Left ventricle myocardium superior (tissue), 1 donor: Measurements from ENCODE around the gene IZUMO1. TPM values are rescaled to one million over a fixed set of nuclear protein-coding genes. Genes with fewer than 3 reads are reported as not detected.

Experiments used
- ATAC-seq: fragments of 200-7000 bp; cut with Tn5 transposase; one replicate; pipeline ENCODE4 v1.9.1; 2020; ENCODE audit warnings: mild to moderate bottlenecking, moderate library complexity
- DNase-seq: peaks from one replicate; pipeline ENCODE4 v3.0.0-alpha.2; 2020
- intact Hi-C: fragments of 100-400 bp; cut with micrococcal nuclease; formaldehyde crosslinking; loops from one replicate; pipeline ENCODE4 v1.11.0; 2022
- total RNA-seq: library from RNA; stranded (reverse); fragmentation: NEBNext Ultra II Directional; extraction: Animal tissue kit (Norgen Biotek cat#: 25700); gene quantifications from one replicate; pipeline ENCODE4 v1.2.1, GENCODE V29; 2021
- donor health status: DM: no; HTN: yes; CAD: no; lungs with severe emphysema.

IZUMO1 gene
- total RNA-seq, 1 donor from 2014 or later: 1.0 TPM

GRCh38 chr19:48740164-48740972, 6.3 kb downstream of the IZUMO1 start, which contains the start of gene RASIP1:
Gene RASIP1, minus strand, starts transcription at chr19:48740610. Its CDS starts 328 bp downstream, at chr19:48740282.
- DNase-seq: peak; percentile 70
- intact Hi-C loops: no loop called here
- ATAC-seq: peak; percentile 33

- intact Hi-C loops: no loop called here
- DNase-seq (peak; percentile 41), ATAC-seq (no peak)
These were observed 7.1 kb downstream of the IZUMO1 start for GRCh38 chr19:48739404-48740163.

GRCh38 chr19:48738557-48739403, 7.9 kb downstream of the IZUMO1 start:
- DNase-seq (peak; percentile 96), ATAC-seq (peak; percentile 89)
- intact Hi-C loops: no loop called here

- DNase-seq (peak; percentile 38), ATAC-seq (no peak)
- intact Hi-C loops: no loop called here
These were observed 9.2 kb downstream of the IZUMO1 start for GRCh38 chr19:48737360-48737998.

GRCh38 chr19:48735031-48735615, 11.6 kb downstream of the IZUMO1 start:
- intact Hi-C loops: no loop called here
- ATAC-seq (no peak), DNase-seq (no peak)

DNA sequence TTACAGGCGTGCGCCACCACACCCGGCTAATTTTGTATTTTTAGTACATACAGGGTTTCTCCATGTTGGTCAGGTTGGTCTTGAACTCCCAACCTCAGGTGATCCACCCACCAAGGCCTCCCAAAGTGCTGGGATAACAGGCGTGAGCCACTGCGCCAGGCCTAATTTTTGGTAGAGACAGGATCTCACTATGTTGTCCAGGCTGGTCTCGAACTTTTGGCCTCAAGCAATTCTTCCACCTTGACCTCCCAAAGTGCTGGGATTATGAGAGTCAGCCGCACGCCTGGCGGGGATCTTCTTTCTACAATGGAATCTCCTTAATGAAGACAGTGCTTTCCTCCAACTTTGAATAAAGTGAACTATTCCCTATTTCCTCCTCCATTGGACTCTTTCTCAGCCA, 12.1 kb downstream of the IZUMO1 start:
- intact Hi-C loops: no loop called here
- no peak for DNase-seq
- no peak for ATAC-seq

DNA sequence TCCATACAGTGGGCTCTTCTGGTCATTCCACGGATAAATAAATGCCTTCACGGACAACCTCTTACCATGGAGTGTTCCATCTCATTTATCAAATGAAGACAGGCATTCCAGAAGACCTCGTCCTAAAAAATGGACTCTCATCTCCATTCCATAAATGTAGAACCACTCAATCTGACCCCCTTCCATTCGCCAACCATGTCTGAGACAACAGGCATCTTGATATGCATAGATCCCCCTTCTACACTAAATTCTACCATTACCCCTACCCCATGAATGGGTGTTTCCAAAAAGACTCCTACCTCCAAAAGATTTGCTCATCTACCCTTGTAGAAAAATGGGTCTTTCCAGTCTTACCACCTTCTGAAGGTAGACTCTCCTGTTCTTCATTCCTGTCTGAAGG, 15.3 kb downstream of the IZUMO1 start:
- DNase-seq (no peak), ATAC-seq (no peak)
- intact Hi-C loops: no loop called here

DNA sequence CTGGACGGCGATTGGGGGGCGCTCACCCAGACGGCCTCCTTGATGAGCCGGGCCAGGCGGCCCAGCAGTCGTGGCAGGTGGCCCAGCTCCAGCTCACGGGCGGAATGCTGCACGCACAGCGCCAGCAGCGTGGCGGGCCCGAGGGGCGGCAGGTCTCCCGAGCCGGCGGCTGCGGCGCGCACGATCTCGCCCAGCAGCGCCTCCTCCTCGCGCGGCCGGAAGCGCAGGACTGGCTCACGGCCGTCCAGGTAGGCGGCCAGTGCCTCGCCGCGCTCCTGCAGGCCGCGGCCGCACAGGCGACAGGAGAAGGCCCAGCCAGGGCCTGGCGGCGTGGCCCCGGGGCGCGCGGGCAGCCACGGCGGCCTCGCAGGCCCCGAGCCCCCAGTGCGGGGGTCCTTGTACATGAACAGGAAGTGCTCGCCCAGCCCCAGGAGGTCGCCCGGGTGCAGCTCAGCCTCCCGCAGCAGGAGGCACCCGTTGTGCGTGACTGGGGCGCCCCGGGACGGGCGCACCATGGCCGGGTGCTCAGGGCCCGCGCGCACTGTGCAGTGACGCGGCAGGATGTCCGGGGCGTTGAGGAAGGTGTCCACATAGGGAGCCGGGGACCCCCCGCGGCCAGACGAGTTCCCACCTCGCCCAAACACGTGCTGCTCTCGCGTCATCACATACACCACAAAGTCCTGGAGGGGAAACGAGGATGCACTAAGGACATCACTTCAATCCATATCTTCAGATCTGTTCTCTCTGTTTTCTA, 17.6 kb downstream of the IZUMO1 start:
- ATAC-seq: peak; percentile 10

DNA sequence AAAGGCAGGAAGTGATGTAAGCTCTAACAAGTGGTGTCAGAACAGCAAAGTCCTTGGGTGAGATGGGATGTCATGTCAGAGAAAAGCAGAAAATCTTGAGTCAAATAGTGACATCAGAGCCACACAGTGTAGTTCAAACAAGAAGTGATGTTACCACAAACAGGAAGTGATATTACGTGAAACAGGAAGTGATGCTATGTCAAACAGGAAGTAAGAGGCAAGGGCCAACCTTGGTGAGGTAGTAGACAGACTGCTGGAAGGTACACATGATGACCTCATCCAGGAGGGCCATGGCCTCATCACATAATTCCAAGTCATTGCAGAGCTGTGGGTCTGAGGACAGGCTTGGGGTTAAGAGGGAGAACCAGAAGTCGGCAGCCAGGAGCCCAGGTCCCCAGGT, 20.2 kb downstream of the IZUMO1 start:
- intact Hi-C loops: no loop called here
- ATAC-seq (no peak), DNase-seq (no peak)

More for the DNA sequence above, 17.6 kb downstream of the IZUMO1 start:
- intact Hi-C loops: no loop called here
- DNase-seq: no peak

DNA sequence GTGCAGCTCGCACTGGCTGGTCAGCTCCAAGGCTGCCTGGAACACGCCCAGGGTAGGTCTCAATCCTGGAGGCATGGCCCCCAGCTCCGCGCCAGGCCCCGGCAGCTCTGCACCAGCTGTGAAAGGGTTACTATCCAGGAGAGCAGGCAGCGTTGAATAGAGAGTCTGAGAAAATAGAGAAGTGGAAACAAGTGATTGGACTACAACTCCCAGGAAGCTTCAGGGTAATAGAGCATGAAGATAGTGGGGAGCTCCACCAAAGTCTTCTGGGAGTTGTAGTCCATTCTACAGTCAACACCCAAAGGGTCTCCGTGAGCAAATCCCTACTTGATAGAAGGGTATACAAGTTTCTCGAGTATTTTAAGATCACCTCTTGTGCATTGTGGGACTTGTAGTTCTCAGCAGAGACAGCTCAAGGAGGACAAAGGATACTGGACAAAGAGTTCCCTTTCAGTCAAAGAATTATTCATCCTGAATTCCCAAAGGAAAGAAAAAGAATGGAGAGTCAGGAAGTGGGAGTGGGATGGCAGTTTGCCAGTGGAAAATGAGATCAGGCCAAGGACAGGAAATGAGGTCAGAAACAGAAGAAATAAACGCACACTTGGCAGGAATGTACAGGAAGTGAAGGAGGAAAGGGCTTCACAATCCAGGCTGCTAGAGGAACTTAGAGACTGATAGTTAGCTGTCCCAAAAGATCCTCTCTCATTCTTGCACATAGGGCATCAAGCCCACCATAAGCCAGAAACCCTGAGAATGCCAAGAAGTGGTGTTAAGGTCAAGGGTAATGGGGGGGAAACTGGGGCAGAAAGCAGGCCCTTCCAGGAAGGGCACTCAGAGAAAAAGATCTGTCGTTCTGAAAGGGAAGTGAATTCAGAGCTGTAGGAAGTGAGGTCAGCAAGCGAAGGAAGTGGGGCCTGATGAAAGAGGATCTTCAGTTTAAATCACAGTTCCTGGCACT, 21.6 kb downstream of the IZUMO1 start:
- intact Hi-C loops: no loop called here
- DNase-seq: no peak

DNA sequence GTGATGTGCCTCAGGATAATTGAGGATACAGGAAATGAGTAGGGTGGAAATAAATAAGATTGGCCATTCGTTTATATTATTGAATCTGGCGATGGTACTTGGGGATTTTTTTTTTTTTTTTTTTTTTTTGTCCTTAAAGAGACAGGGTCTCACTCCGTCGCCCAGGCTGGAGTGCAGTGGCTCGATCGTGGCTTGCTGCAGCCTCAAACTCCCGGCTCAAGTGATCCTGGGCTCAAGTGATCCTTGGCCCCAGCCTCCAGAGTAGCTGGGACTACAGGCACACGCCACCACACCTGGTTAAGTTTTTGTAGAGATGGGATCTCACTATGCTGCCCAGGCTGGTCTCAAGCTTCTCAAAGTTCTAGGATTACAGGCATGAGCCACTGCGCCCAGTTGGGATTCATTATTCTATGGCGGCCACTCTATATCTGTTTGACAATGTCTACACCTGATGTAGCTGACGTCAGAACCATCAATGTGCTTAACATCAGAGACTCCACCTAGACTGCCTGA, 24.5 kb downstream of the IZUMO1 start:
- no peak for ATAC-seq
- intact Hi-C loops: no loop called here

More for the DNA sequence above, 21.6 kb downstream of the IZUMO1 start:
- peak; percentile 26 for ATAC-seq

GRCh38 chr19:48720613-48721296, 26.0 kb downstream of the IZUMO1 start:
- intact Hi-C loops: no loop called here

More for the DNA sequence above, 24.5 kb downstream of the IZUMO1 start:
- no peak for DNase-seq

DNA sequence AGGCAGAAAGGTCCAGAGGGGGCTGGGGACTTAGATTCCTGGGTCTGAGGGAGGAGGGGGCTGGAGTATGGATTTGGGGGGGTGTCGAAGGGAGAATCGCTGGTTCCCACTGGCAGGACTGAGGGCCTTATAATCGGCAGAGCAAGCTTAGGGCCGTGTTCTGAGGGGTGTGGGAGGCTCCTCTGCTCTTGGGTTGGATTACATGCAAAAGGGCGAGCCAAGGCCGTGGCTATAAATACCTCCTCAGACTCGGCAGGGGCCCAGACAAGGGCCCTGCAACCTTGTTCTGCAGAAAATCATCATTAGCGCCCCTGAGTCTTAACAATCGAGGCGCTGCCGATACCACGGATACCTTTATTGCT, 26.5 kb downstream of the IZUMO1 start:
- intact Hi-C loops: no loop called here
- peak; percentile 29 for ATAC-seq

More at GRCh38 chr19:48720613-48721296, 26.0 kb downstream of the IZUMO1 start:
- ATAC-seq (peak; percentile 85), DNase-seq (peak; percentile 99)

DNA sequence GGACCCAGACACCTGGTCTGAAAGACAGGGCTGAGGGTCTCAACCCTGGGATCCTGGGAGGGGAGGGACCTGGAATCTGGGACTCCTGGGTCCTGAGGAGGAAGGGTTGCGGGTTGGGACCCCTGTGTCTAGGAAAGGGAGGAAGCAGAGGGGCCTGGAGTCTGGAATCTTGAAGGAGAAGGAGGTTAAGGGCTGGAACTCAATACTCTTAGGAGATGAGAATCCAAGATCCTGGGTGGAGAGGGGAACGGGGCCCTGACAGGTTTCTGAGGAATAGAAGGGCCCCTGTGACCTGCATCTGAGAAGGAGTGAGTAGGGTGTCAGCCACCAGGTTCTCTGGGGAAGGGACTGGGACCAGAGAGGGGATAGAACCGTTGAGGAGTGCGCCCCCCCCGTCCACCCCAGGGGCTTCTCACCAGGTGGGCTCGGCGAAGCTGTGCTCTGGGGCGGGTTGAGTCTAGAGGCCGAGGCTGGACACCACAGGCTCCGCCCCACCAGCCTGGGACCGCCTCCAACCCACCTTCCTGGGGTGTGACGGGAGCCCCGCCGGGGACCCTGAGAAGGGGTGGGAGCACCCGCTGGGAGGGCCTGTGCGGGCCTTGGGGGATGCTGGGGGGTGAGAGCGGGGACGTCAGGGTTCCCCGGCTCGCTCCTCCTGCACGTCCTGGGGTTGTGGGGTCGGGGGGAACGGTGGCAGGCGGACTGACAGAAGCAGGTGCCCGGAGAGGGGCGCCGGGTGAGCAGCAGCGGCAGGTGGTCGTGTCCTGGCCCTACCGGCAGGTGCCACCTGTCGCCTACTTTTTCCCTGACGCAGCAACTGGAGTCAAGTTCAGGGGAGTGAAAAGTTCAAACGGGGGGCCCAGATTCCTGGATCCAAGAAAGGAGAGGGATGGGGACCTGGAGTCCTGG, 27.2 kb downstream of the IZUMO1 start, which contains the start of gene MAMSTR:
Gene MAMSTR (minus strand): TSS at position 463 of the 909 bp plus-strand sequence. CDS start 694 bp downstream, outside the sequence.
- intact Hi-C loops: no loop called here
- ATAC-seq (no peak), DNase-seq (peak; percentile 63)

More for the DNA sequence above, 26.5 kb downstream of the IZUMO1 start:
- no peak for DNase-seq

- intact Hi-C loops: no loop called here
- no peak for DNase-seq
- ATAC-seq: no peak
These were observed 27.9 kb downstream of the IZUMO1 start for GRCh38 chr19:48718711-48719231.
